NCI-H2081 (cell line): ENCODE data around the gene TTC33.

ENCODE experiments used
- DNase-seq, 2 experiments: peaks; one replicate each; lab custom pipeline; 2025; lab: John Stamatoyannopoulos, UW

TTC33 gene

DNA sequence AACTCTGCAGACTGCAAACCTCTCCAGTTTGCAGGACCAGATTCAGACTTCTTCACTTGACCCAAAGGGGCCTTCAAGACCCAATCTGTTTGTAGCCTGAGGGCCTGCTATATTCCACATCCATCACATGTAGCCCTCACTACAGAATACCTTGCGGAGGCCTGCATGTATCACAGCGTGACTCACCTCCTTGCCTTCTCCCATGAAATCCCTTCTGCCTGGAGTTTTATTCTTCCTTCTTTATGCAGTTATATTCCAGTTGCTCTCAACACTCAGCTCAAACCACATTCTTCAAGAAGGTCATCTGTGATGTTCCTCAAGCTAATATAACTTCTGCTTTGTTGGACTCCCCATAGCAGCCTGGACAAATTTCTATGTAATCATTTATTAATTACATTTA lies 274.5 kb downstream of the TTC33 start:
- DNase-seq, result no peak

GRCh38 chr5:40480392-40480791 lies 275.4 kb downstream of the TTC33 start:
- no peak for DNase-seq

- no peak for DNase-seq
These were observed 275.8 kb downstream of the TTC33 start for GRCh38 chr5:40479939-40480338.

GRCh38 chr5:40478766-40479165 lies 277.0 kb downstream of the TTC33 start:
- DNase-seq, result no peak

GRCh38 chr5:40477856-40478546 lies 277.8 kb downstream of the TTC33 start:
- no peak for DNase-seq

DNA sequence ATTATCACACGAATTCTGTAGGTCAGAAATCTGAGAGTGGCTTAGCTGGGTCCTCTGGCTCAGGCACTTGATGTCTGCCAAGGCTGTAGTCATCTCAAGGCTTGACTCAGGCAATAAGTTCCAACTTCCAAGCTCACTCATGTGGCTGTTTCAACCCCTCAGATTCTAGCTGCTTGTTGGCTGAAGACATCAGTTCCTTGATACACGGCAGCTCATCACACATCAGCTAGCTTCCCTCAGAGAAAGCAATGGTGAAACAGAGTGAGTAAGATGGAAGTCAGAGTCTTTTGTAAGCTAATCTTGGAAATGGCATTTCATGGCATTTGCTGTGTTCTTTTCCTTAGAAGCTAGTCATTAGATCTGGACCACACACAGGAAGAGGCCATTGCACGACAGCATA lies 280.2 kb downstream of the TTC33 start:
- no peak for DNase-seq

DNA sequence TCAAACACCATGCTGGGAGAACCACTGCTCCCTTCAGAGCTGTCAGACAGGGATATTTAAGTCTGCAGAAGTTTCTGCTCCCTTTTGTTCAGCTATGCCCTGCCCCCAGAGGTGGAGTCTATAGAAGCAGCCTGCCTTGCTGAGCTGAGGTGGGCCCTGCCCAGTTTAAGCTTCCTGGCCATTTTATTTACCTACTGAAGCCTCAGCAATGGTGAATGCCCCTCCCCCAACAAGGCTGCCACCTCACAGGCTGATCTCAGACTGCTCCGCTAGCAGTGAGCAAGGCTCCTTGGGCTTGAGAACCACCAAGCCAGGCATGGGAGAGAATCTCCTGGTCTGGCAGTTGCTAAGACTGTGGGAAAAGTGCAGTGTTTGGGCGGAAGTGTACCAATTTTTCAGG lies 281.5 kb downstream of the TTC33 start:
- no peak for DNase-seq

GRCh38 chr5:40465416-40465815 lies 290.3 kb downstream of the TTC33 start:
- no peak for DNase-seq

- no peak for DNase-seq
These were observed 291.2 kb downstream of the TTC33 start for GRCh38 chr5:40464511-40464910.
